HEK293 (cell line): ENCODE data around the gene KLF16.

Experiments used
- CTCF ChIA-PET: fragments of 350-600 bp; formaldehyde crosslinking; extraction: SDS; loops from one replicate; lab custom pipeline; 2021; ENCODE audit warnings: antibody characterized with exemption; lab: Yijun Ruan, JAX
- POLR2A ChIA-PET: fragments of 300-600 bp; formaldehyde crosslinking; extraction: SDS; loops from one replicate; lab custom pipeline; 2020; ENCODE audit warnings: antibody characterized with exemption, inconsistent platforms; lab: Yijun Ruan, JAX
- H3K27ac ChIP-seq: fragments of 200-500 bp; sonication (Bioruptor generic); 2 replicates; pipeline ENCODE4 v1.5.1; 2014; ENCODE audit warnings: low read depth, low read length, control low read depth, inconsistent platforms; ENCODE audit errors: extremely low read depth
- H3K36me3 ChIP-seq, 2 experiments: fragments of 200-500 bp in 1 of 2; sonication (Bioruptor generic) in 1 of 2; 1 replicate in 1 of 2; 2 replicates in 1 of 2; pipeline ENCODE4 v1.5.1; 2014 to 2017; ENCODE audit warnings: inconsistent platforms in 2 of 2, low read length in 2 of 2; ENCODE audit not compliant: control insufficient read depth in 2 of 2, insufficient read depth in 1 of 2
- H3K4me1 ChIP-seq: fragments of 200-500 bp; sonication (Bioruptor generic); 2 replicates; pipeline ENCODE4 v1.5.1; 2014; ENCODE audit warnings: mild to moderate bottlenecking, low read length, inconsistent platforms; ENCODE audit not compliant: control insufficient read depth, insufficient read depth
- H3K4me3 ChIP-seq: 2 replicates; pipeline ENCODE4 v1.5.1; 2011; ENCODE audit warnings: low read depth, mild to moderate bottlenecking, control low read depth, low read length, moderate library complexity
- H3K9me3 ChIP-seq: fragments of 200-500 bp; sonication (Bioruptor generic); 2 replicates; pipeline ENCODE4 v1.5.1; 2014; ENCODE audit warnings: low read depth, low read length, inconsistent platforms; ENCODE audit not compliant: control insufficient read depth, insufficient read depth
- GLIS2 ChIP-seq: fragments of 450-650 bp; formaldehyde crosslinking; IDR thresholded peaks from 2 replicates; pipeline ENCODE4 v1.5.1; 2016; ENCODE audit warnings: missing biosample characterization, missing genetic modification characterization
- INSM2 ChIP-seq: fragments of 450-650 bp; formaldehyde crosslinking; IDR thresholded peaks from 2 replicates; pipeline ENCODE4 v1.5.1; 2016; ENCODE audit warnings: missing biosample characterization, missing genetic modification characterization
- KLF16 ChIP-seq: fragments of 450-650 bp; formaldehyde crosslinking; IDR thresholded peaks from 2 replicates; pipeline ENCODE4 v1.5.1; 2017; ENCODE audit warnings: missing biosample characterization, missing genetic modification characterization
- PRDM10 ChIP-seq: fragments of 450-650 bp; formaldehyde crosslinking; IDR thresholded peaks from 2 replicates; pipeline ENCODE4 v1.5.1; 2016; ENCODE audit warnings: missing biosample characterization, missing genetic modification characterization
- SETDB1 ChIP-seq: IDR thresholded peaks from one replicate; pipeline ENCODE4 v1.6.1; 2017; ENCODE audit warnings: mild to moderate bottlenecking, low read length, moderate library complexity, mixed read lengths; ENCODE audit not compliant: insufficient read length
- SP3 ChIP-seq: fragments of 450-650 bp; formaldehyde crosslinking; IDR thresholded peaks from 2 replicates; pipeline ENCODE4 v1.5.1; 2016; ENCODE audit warnings: missing biosample characterization, missing genetic modification characterization
- ZBTB21 ChIP-seq: fragments of 450-650 bp; formaldehyde crosslinking; IDR thresholded peaks from 2 replicates; pipeline ENCODE4 v1.5.1; 2017; ENCODE audit warnings: missing biosample characterization, missing genetic modification characterization
- ZNF280D ChIP-seq: fragments of 450-650 bp; formaldehyde crosslinking; IDR thresholded peaks from 2 replicates; pipeline ENCODE4 v1.5.1; 2016; ENCODE audit warnings: missing biosample characterization, missing genetic modification characterization
- ZNF335 ChIP-seq: fragments of 450-650 bp; formaldehyde crosslinking; conservative IDR thresholded peaks from 2 replicates; pipeline ENCODE4 v1.5.1; 2016; ENCODE audit warnings: missing biosample characterization, missing genetic modification characterization
- ZNF433 ChIP-seq: fragments of 450-650 bp; formaldehyde crosslinking; IDR thresholded peaks from 2 replicates; pipeline ENCODE4 v1.5.1; 2016; ENCODE audit warnings: missing biosample characterization, missing genetic modification characterization, low read depth
- ZNF514 ChIP-seq: fragments of 450-650 bp; formaldehyde crosslinking; IDR thresholded peaks from 2 replicates; pipeline ENCODE4 v1.5.1; 2016; ENCODE audit warnings: missing biosample characterization, missing genetic modification characterization
- ZNF521 ChIP-seq: fragments of 450-650 bp; formaldehyde crosslinking; IDR thresholded peaks from 2 replicates; pipeline ENCODE4 v1.5.1; 2017; ENCODE audit warnings: missing biosample characterization, mild to moderate bottlenecking, missing genetic modification characterization
- ZNF555 ChIP-seq: fragments of 450-650 bp; formaldehyde crosslinking; conservative IDR thresholded peaks from 2 replicates; pipeline ENCODE4 v1.5.1; 2017; ENCODE audit warnings: missing biosample characterization, mild to moderate bottlenecking, missing genetic modification characterization, inconsistent platforms
- ZNF629 ChIP-seq: fragments of 450-650 bp; formaldehyde crosslinking; IDR thresholded peaks from 2 replicates; pipeline ENCODE4 v1.5.1; 2017; ENCODE audit warnings: missing biosample characterization, missing genetic modification characterization
- ZNF692 ChIP-seq: fragments of 450-650 bp; formaldehyde crosslinking; IDR thresholded peaks from 2 replicates; pipeline ENCODE4 v1.5.1; 2016; ENCODE audit warnings: missing biosample characterization, missing genetic modification characterization

The KLF16 gene

GRCh38 chr19:1847684-1848398, 15.5 kb downstream of the KLF16 start (continued):
- no peak for TF ChIP-seq ZNF555 (tag by site-specific recombination)
- TF ChIP-seq ZNF335 (tag by site-specific recombination) = peak; percentile 91
- TF ChIP-seq ZNF433 (tag by site-specific recombination) = no peak
- 0 out of 2 replicates have a peak, but pooled peaks have one; percentile 18 for TF ChIP-seq KLF16 (tag by site-specific recombination)
- no peak for TF ChIP-seq ZNF692 (tag by site-specific recombination)
- no peak for TF ChIP-seq INSM2 (tag by site-specific recombination)
- TF ChIP-seq SP3 (tag by site-specific recombination) = peak; percentile 9; the same call in 1 of the 2 replicates
- TF ChIP-seq, all 188 proteins: peak for 12

- TF ChIP-seq ZNF521 (tag by site-specific recombination) (no peak), ZNF629 (tag by site-specific recombination) (peak; percentile 51; the same call in 1 of the 2 replicates), GLIS2 (tag by site-specific recombination) (no peak), ZNF280D (tag by site-specific recombination) (no peak), PRDM10 (peak; percentile 69), ZNF514 (no peak), SETDB1 (no peak), ZBTB21 (0 out of 2 replicates have a peak, but pooled peaks have one; percentile 75)
- TF ChIP-seq, all 188 proteins: peak for 3
- CTCF ChIA-PET = interaction anchor here (0.7 to 3.1 kb wide), 4 partner anchors 9 to 204 kb away, joined by 3 to 32 read pairs (median 6); no protein-coding TSS in a partner anchor
- POLR2A ChIA-PET = interaction anchor here (1.2 kb wide), 1 partner anchor 9 kb away, joined by 5 read pairs; no protein-coding TSS in a partner anchor
- Histone ChIP-seq H3K36me3 (peaks cover 0 to 23% of the 10 kb centered on the region in 2 experiments; a peak in 1 of 3 replicates), H3K4me1 (peaks cover 2% of the 10 kb centered on the region; the same call in 1 of the 2 replicates), H3K4me3 (peak overlapping the region; percentile 96), H3K9me3 (no peaks in the 10 kb centered on the region), H3K27ac (peak overlapping the region; percentile 100; the same call in 1 of the 2 replicates)
These were observed 16.1 kb downstream of the KLF16 start for GRCh38 chr19:1847348-1847683.
